Measurements from ENCODE around the gene SQOR.

SQOR gene

DNA sequence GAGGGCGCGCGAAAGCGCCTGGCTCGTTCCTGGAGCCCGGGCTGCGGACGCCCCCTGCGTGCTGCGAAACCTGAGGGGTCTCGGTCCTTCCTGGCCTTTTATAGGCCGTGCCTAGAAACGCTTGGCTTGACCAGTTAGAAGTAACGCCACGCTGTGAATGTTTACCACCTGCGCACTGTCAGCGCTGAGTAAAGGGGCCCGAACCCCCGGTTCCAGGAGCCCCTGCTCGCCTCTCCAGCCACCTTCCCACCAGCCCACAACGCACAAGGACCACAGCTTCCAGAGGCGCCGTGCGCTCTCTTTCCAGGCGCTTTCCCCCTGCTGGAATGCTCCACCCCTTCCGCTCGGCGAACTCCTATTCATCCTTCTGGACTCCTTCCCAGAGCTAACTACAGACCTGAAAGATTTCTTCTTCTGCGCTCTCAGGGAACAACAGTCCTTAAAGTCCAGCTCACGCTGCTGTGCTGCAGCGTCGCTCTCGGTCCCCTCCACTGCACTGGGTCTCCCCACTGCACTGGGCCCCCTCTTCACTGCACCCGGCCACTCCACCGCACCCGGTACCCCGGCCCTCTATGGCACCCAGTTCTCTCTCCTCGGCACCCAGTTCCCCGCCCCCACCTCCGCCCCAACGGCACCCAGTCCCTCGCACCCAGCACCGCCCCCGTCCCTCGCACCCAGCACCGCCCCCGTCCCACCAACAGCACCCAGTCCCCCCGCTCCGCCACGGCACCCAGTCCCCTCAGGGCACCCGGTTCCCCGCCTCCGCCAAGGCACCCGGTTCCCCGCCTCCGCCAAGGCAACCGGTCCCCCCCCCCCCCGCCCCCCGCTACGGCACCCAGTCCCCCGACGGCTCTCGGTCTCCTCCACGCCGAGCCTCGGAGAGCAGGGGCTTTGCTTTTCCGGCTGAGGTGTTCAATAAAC is 69.8 kb downstream of the SQOR start:
- DNase-seq (ENCODE audit: low read depth in 1 of 2, low spot score in 1 of 2): no peak

DNA sequence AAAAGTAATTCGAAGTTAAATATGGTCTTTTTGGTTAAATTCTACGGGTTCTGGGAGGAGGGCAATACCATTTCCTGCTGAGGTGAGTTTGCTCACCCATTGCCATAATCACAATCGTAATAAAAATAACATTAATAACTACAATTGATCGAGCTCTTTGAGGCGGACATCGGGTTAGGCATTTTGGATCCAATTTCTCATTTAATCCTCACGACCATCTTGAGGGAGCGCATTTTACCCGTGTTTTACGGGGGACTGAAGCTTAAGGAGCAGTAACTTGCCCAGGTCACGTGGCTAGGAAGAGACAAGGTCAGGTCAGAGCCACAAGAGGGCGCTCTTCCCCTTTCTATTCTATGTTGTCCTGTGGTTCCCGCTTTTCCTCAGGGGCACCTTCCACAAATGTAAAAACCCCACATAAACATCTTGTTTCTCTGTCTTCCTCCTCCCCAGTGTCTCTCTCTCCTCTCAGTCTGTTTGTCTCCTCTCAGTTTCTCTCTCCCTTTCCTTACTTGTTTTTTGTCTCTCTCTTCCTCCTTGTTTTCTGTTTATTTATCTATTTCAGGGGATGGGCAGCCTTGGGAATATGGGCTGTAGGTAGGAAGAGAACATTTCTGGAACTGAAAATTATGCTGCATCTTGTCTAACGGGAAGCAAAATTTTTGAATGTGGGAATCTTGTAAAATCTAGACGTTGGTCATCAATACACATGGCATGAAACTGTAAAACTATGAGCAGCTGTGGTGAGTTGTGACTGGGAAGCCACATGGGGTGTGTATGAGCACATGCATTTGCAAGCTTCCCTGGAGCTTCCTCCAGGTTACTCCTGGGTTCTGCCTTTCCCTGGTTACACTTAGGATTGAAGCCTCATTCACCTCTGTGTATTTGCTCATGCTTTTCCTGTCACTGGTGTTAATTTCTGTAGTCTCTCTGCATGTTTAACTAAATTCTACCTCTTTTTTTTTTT is 71.0 kb downstream of the SQOR start:
- DNase-seq (ENCODE audit: low read depth in 1 of 2, low spot score in 1 of 2): peak; percentile 31

DNA sequence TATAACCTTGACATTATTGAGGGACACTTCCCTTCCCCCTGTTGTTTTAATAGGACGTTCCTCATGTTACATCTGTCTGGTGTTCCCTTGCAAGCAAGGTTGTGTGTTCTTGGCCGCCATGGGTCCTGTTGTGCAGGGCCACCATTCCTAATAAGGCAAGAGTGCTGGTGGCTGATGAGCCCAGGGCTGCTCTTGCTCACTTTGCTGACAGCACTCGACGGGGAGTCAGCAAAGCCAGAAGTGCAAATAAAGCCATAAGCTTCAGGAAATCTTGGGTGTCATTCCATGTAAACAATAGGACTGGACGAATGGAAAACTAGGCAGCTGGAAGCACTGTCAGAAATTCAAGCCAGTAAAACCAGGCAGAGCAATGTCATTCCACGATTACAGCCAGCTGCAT is 75.8 kb downstream of the SQOR start:
- no peak for DNase-seq (ENCODE audit: low read depth in 1 of 2, low spot score in 1 of 2)

DNA sequence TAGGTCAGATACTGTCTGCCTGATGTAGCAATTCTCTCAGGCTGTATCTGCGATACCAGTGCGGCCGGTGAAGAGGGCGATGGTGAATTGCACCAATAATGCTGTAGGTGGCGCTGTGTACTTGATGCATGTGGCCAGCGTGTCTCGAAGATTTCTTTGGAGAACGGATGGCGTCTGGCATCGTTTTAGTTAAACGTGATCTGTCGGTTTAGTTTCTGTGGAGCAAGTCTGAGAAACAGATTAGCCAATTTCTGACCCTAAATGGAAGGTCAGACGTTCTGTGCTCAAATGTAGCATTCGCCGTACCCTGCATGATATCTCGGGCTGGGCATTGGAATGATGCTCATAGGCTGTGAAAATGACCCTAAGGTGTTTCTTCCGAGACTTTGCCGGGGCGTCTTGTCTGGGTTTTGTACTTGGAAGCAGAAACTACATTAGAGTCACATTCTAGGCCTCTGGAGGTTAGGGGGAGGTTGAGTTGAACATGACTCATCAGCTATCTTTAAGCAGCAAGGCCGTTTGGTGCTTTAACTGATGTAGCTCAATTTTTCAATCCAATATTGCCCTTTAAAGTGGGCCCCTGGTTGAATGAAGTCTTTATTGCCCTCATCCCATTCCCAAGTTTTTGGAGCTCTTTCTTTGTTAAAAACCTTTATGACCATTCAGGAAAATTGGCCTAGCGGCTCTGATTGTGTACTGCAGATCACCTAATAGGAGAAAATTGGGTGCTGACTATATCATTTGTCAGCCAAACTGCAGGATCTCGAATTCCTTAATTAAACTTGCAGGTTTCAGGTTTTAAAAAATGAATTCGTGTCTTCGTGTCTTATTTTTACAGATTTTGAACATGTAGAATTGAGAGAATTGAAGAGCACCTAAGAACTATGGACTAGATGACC is 80.0 kb downstream of the SQOR start:
- DNase-seq (ENCODE audit: low read depth in 1 of 2, low spot score in 1 of 2): no peak

DNA sequence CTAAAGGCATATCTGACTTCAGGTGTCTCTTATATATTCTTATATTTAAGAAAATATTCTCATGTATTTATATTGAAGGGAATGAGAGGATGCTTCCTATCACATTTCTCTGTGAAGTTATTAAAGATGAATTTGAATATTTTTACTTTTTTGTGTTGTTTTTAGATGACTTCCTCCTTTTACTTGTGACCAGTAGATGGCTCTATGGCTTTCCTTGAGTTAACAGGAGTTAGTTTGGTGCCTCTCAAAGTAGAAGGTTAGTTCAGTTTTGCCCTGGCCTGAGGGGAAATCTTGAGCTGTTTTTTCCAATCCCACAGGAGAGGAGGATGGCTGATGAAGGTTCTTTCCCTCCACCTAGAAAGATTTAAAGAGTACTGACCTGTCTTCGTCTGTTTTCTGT is 80.7 kb downstream of the SQOR start:
- DNase-seq (ENCODE audit: low read depth in 1 of 2, low spot score in 1 of 2): no peak

DNA sequence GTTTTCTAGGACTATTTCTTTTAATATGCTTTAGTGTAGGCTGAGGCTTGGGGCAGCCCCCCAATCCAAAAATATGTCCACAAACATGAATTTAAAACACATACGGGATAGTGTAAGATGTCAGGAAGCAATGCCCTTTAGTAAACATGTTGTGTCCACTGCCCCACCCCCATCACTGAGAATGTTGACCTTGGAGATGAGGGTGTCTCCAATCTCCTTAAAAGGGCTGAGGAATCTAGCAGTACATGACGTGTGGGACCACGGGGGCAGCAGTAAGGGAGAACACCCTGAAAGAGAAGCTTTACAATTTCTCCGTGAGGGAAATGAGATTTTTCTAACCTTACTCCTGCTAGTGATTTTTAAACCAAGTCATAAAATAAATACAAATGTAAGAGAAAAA is 84.7 kb downstream of the SQOR start:
- DNase-seq (ENCODE audit: low read depth in 1 of 2, low spot score in 1 of 2): no peak

DNA sequence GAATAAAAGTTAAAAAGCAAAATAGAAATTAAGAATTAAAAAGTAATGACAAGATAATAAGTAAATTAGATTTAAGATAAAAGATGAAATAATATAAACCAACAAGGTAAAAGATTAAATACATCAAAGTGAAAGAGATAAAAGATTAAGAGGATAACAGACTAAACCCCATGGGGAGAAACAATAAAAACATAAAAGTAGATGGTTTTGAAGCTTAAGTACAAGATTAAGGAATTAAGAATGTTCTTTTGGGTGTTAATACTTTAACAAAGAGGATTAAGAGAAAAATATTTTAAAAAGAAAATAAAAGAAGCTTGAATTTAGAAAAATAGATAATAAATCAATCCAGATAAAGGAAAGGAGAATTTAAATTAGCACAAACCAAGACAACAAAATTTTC is 85.4 kb downstream of the SQOR start:
- no peak for DNase-seq (ENCODE audit: low read depth in 1 of 2, low spot score in 1 of 2)

DNA sequence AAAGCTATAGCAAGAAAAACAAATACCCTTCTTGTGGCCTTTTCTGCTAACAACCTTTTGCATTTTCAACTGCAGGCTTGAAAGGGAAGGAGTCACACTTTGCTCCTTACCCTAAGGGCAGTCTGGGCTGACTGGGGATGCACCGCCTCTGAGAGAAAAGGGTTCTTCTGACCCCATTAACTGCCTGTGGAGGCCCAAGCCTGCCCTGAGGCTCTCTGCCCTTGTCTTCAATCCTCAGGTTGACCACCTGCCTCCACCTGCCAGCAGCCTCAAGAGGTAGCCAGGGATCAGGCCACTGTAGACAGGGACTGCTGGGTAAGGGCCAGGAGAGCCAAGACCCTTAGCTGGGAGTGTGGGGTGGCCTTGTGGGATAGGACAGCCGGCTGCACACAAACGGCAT is 93.8 kb downstream of the SQOR start:
- DNase-seq (ENCODE audit: low read depth in 1 of 2, low spot score in 1 of 2): no peak

DNA sequence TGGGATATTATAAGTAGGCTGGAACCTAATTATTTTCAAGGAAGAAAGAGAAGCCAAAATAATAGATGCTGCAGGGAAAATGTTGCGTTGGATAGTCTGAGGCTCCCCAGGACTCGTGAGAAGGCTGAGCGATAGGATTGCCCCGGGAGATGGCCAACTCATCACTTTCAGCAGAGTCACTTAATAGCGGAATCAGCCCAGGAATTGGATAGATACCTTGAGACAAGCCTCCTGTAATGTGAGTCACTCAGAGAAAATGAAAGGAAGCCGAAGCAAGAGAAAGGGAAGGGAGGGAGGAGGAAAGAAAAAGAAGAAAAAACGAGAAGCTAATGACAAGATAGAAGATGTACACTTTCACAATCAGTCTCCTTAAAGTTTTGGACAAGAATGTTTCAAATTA is 94.3 kb downstream of the SQOR start:
- DNase-seq (ENCODE audit: low read depth in 1 of 2, low spot score in 1 of 2): no peak

DNA sequence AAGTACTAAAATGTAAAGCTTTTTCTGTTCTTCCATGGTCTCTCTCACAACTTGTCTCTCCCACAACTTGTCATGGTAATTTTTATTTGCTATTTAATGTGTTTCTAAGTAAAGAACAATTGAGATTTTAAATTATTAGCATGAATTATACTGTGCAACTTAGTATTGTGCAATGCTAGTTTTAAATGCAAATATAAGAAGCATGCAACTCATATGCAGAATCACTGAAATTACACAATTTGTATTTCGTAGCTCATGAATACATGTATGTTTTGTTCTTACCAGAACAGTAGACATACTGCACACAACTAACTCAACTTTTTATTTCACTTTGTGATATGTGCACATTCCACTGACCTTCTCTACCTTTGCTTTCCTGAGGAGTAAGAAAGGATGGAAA is 96.5 kb downstream of the SQOR start:
- DNase-seq (ENCODE audit: low read depth in 1 of 2, low spot score in 1 of 2): no peak

DNA sequence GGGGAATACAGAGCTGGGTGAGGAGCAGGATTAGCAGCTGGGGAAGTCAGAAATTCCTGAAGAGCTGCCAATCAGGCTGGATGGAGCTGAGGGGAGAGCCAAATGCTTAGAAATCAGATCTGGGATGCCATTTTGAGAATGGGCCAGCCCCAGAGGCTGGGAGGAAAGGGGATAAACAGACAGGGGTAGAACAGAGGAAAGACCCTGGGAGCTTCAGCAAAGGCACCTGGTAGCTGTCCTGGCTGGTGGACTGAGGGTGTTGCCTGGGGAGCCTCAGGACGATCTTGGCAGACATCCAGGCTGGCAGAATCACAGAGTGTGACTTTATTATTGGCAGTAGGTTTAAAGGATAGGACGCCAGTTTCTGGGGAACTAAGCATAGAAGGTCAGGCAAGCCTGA is 97.8 kb downstream of the SQOR start:
- no peak for DNase-seq (ENCODE audit: low read depth in 1 of 2, low spot score in 1 of 2)

DNA sequence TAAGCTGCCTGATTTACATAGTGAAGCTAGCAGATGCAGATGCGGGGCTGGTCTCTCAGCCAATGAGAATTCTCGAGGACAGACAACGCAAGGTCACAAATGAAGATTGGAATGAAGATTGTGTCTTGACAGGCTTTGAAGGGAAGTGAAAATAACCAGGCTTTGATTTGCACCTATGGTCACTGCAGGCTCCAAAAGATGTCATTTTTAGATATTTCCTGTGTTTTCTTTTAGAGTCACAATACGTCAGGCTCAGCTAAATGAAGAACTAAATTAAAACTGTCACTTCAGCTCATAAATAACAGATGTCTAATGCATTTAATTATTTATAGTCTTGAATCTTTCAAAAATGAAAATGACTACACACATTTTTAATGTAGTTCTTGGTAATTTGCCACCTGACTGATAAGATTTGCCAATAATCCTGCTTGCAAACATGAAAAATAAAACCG is 99.5 kb downstream of the SQOR start:
- no peak for DNase-seq (ENCODE audit: low read depth in 1 of 2, low spot score in 1 of 2)
